Right kidney (tissue), 1 donor: ENCODE results near the gene SDK1.
A peak's percentile ranks its signal among the peaks of the same experiment; 100 is the strongest.

ENCODE experiments used
- DNase-seq: peaks from one replicate; pipeline ENCODE4 v3.0.0-alpha.2; 2016

SDK1 gene

DNA sequence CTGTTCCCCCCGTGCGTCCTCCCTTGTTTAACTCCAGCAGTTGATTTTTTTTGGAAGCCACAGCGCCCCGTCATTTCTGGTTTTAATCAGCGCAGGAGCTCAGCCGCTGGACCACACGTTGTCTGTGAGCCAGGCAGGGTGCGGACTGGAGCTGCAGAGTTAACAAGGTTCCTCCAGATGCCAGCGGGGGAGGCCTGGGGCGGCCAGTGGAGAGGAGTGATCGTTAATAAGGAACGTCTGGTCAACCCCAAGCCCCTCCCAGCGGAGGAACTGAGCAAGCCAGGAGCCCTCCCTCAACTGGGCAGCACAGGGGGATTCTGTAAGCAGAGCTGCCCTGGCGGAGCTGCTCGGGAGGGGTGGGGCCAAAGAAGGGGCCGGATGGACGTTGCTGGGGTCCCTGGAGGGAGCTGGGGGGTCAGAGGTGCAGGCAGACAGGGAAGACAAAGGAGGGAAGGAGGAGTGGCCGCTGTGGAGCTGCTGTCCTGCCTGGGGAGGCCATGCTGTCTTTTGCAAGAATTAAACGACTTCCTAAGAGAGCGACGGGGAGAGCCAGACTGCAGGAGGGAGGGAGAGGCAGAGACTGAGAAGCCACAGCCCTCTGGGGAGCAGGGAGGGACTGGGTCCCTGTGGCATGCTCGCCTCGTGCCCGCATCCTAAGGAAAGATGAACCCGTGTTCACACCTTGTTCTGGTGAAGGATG is 843.9 kb downstream of the SDK1 start:
- DNase-seq = peak; percentile 74

DNA sequence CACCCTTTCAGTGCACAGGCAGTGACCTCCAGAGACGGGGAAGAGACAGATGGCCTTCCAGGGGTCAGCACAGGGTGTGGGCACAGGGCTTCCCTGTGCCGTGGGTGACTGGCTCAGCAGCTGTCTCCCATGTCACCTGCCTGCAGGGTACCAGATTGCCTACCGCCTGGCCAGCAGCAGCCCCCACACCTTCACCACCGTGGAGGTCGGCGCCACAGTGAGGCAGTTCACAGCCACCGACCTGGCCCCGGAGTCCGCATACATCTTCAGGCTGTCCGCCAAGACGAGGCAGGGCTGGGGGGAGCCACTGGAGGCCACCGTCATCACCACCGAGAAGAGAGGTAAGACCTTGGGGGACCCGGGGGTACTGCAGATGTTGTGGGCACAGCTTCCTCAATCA is 844.5 kb downstream of the SDK1 start:
- DNase-seq = no peak

DNA sequence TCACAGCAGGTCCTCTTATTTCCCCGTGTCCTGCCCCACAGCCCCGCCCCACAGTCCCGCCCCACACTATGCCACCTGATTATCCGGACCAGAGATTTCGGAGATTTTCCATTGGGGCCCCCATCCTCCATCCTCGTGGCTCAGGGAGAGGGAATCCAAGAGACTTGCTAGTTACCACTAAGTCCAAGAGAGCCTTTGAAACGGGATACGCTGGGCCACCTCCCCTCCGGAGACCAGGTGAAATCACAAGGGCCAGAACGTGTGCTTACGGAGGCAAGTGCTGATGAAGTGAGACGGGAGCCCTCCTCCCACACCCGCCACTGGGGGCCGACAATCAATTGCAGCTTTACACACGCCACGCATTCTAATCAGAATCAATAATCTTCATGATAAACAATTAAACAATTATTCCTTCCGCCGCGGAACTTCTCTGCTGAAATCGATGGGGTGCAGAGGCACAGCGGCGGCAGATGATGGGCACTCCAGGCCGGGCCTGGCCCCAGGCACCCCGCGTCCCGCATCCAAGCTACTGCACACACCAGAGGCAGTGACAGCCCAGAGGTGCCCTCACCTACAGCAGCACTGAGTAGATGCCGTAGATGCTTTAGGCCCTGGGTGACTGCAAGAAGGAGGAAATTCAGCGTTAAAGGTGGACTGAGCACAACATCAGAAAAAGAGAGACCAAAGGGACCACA is 847.0 kb downstream of the SDK1 start:
- no peak for DNase-seq

DNA sequence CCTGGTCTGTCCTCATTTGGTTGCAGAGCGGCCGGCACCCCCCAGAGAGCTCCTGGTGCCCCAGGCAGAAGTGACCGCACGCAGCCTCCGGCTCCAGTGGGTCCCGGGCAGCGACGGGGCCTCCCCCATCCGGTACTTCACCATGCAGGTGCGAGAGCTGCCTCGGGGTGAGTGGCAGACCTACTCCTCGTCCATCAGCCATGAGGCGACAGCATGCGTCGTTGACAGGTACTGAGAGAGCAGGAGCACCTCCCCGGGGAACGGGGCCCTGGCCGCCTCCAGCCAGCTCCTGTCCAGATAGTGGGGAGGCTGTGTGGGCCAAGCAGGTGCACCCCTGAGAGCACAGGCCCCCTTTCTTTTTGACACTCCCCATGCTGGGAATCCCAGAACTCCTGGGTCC is 848.2 kb downstream of the SDK1 start:
- DNase-seq = no peak

DNA sequence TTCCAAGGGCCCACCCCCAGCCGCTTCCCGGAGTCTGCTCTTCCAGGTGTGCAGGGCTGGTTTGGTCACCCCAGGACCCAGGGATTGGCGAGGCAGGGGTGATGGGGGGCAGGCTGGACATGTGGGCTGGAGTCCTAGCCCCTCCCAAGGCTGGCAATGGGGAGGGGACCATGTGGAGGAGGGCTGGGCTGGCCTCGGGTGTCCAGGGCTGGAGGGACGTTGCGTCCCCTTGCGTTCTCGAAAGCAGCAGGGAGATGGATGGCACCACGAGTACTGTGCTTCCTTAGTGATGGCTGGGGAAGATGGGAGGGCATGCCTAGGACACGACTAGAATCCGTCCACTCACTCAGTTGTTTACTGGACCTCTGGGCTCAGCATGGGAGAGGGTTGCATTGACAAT is 848.6 kb downstream of the SDK1 start:
- no peak for DNase-seq

DNA sequence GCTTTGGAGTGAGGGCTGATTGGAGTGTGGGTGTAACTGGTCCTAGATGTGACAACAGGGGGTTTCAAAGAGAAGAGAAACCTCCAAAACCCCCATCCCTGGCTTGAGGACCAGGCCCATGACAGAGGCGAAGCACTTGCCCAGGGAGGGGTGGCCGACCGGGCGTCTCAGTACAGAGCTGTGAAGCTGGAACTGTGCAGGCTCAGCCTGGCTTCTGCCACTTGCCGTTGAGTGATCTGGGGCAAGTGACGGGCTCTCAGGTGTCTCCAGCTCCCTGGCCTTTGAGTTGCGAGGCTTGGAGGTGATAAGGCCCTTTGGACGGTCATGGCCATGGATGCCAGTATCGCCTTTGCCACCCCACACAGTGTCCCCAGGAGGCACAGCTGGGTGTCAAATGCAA is 849.7 kb downstream of the SDK1 start:
- no peak for DNase-seq

DNA sequence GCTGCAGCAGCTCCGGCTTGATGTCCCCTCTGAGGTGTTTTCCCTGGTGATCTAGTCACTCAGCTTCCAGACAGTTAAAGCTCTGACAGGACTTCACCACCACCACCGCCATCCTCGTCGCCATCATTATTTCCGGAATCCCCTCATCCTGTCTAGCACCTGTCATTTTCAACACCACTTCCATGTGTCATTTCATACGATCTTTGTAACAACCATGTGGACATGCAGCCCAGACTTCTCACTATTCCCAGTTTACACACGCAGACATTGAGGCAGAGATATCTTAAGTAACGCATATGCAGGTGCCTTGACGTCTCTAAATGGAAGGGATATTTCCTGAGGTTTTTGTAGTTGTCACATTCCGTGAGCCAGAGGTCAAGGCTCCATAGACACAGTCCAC is 850.5 kb downstream of the SDK1 start:
- no peak for DNase-seq

DNA sequence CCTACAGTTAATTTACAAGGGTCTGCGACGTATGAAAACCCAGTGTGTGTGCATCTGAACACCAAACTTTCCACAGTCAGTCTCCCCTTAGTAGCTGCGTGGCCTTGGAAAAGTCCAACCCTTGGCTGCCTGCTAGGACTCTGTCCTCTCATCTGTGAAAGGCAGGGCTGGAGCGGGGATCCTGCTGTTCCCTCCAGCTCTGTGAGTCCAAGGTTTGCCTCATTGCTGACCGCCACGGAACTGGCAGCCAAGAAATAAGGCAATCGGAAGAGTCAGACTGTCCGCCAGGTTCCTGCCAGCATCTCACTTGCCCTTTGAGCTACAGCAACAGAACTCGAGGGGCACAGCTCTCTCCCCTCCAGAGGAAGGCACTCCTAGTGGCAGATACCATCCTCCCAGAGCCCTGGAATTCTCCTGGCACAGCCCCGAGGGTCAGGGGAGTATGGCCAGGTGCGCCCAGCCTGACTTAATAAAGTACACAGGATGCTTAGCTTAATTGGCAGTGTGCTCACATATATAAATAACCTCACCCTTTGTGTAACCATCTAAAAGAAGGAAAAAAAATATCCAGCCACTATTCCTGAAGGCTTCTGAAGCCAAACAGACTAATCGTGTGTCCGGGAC is 851.0 kb downstream of the SDK1 start:
- DNase-seq = no peak

DNA sequence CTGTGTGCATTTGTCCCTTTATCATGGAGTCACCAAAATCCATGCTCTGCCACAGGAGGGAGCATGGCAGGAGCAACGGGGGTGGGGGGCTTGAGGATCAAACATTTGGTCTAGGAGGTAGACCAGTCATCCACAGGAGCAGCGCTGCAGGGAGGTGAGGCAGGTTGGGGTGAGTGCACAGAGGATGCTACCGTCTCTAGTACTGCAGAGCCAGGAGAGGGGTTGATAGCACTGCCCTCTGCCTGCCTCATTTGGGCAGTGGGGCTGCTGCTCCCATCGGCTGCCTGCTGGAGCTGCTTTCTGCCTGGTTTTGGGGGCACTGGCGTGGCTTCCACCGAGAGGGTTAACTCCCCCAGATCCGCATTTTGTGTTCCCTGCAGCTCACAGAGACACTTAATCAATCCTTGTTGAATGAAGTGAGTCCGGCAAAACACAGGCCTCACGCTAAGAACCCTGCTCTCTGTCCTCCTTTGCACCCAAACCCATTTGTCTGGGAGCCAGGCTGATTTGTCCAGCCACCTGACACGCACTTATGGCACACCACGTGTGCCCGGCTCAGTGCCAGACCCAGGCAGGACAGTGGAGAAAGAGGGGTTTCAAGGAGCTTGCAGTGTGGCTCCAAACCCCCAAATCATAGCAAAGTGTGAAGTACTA is 854.0 kb downstream of the SDK1 start:
- no peak for DNase-seq

DNA sequence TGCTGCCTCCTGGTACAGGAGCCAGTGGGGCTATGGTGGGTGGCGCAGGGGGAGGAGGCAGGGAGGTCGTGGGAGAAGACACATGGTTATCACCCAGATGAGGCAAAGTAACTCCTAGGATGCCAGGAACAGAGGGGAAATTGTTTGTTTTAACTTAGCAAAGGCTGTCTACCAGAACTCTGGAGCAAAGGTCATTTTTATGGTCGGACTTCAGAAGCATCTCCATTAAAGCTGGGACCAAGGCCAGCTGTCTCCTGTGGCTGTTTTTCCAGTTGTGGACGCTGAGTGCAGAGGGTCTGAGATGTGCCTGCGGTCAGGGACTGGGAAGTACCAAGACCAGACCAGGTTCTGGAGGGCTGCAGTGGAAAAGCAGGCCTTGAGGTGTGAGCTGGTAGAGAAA is 855.1 kb downstream of the SDK1 start:
- no peak for DNase-seq

DNA sequence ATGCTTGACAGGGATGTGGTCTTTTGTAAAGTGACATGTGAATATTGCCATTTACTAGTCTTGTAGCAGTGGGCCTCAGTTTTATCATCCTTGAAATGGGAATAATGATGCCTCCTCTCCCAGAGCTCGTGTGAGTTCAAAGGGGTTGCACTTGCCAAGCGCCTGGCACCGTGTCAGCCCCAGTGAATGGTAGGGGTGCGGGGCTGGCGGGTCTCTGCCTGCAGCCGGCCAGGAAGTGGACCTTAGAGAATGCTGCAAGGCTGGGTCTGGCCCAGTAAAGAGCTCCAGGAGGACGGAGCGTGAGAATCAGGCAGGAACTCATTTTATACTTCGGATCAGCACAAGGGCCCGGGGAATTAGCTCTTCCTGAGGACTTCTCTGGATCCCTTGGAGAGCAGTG is 856.6 kb downstream of the SDK1 start:
- DNase-seq = no peak

DNA sequence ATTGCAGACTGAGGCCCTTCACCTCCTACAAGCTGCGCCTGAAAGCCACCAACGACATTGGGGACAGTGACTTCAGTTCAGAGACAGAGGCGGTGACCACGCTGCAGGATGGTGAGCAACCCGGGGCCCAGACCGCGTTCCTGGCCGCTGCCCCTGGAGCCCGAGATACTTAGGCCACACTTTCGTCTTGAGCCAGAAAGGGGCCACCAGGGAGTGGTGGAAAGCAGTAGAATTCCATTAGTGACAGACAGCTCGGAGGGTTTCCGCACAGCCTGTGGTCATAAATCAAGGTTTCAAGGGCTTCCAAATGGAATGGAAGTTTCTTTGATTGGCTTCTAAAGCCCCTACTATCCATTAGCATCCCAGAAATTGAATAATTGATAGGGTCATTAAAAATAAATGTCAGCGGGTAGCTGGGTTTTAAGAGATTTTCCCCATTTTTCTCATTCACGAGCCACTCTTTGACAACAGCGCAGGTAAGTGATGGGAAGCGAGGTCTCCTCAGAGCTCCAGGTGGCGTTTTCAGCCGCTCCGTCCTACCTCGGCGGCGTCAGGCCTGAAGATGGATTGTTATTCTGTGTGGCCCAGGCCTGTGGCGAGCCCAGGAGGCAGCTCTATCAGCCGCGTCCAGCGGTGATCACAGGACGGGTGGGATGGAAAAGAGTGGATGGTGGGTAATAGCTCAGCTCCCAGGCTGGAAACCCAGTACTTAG is 857.5 kb downstream of the SDK1 start:
- DNase-seq = no peak

DNA sequence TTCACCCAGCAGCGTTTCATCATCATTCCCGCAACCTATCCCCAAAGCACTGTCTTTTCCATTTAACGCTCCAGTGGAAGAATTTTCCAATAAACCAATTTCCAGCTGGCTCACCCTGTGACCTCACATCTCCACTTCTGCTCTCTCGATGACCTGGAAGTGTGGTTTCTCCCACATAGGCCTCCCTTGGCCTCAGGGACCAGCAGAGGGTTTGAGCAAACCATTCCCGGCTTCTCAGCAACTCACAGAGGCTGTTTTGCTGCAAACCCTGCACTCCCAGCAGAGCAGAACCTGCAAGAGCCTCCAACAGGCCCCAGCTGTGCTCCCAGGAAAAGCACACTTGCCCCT is 858.1 kb downstream of the SDK1 start:
- no peak for DNase-seq

DNA sequence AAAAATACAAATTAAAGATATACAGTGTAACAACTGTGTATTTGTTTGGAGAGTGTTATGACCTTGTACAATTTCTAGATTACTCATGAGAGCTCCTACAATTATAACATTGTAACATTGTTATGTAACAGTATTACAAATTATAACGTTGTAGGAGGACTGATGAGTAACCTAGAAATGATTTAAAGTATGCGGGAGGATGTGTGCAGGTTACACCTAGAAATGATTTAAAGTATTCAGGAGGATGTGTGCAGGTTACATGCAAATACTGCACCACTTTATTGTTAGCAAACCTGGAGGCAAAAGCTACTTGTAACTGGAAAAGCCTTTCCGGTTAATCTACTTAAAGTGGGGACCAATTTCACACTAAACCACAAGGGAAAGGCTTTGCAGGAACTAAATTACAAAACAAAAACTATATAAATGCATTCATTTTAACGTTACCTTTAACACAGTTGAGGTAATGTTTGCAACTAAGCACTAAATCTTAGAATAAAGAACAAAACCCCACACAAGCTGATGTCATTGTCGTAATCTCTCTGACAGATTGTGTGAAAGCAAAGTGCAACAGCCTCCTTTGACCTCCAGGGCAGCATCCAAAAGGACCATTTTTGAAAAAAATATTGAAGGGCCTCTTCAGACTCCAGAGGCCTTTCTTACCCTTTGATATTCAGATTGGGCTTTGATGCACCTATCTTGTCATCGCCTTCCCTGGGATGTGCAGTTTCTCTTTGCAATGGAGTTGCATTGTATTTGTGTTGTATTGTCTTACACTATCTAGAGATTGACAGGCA is 858.9 kb downstream of the SDK1 start:
- no peak for DNase-seq

DNA sequence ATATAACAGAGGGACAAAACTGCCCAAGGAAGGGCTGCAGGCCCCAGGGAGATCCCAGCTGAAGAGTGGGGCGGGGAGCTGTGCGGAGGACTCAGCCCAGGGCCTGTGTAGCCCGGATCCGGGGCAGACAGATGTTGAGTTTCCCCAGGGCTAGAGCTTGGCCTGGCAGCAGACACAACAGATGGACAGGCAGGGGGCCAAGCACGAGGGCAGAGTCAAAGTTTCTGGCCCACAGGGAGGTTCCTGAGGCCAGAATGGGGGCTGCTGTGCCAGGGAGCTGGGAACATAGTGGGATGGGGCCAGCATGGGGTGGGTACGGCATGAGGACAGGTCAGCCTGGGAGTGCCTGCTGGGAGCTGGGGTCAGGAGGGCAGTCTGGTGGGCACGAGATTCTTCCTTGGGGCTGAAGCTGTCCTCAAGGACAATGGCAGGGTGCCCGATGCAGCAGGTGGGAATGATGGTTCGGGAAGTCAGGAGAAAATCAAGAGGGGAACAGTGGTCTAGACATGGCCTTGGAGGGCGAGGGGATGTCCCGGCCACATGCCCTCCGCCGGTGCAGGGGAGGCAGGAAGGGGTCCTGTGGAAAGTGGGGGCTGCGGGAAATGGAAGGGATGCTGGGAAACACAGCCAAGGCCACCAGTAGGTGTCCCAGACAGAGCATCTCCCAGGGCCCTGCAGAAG is 862.0 kb downstream of the SDK1 start:
- no peak for DNase-seq

DNA sequence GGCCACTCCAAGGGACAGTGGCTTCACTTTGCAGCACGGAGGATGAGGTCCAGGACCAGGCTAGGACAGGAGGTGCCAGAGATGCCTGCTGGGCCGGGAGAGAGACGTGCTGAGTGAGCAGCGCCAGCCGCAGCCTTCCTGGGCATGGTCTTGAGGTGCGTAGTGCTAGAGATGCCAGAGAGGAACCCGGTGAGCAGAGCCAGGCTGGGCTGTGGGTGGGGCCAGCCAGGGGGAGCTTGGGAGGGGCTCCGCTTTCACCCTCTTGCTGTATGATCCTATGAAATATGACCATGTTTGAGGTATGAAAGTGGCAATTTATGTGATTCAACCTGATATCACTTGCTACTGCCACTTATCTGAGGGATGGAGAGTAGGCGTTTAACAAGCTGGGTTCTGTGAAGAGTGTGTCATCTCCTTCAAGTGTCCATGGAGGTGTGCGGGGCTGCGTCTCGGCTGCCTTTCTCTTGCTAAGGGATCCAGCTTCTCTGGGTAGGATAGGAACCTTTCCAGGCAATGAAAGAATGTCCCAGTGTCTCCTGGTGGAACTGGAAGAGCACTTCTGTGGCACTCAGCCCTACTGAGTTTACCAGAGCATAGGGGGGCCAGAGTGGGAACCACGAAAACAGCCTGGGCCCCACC is 862.6 kb downstream of the SDK1 start:
- no peak for DNase-seq

DNA sequence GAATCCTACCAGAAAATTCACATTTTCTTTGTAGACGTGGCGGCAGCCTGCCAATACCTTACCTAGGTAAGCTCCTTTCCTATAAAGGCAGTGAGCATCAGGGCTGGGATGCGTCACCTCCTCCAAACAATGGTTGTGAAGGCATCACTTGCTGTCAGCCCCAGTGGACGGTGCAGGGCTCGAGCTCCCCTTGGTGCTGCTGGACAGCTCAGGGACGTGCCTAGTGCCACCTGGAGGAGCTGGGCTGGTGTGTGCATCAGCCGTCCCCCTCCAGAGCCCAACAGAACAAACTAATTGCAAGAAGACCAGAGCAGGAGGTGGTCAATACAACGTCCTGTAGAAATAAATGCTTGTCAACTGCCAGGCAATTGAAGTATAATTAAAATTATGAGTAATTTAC is 863.5 kb downstream of the SDK1 start:
- DNase-seq = no peak

DNA sequence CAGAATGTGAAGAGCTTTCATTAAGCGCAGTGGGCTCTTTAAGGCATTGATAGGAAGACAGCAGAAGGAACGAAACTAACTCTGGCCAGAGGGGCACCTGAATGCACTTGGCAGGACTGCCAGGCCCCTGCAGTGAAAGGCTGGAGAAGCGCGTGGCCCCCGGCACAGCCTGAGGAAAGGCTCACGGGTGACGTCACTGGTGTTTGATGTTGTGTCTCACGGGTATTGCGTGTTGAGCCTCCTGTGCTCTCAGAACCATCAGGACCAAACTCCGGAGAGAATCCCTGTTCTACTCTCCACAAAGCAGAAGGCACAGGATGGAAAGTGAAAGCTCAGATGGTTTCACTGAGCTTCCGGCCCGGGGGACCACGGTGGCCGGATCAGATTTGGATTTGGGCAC is 865.3 kb downstream of the SDK1 start:
- no peak for DNase-seq

DNA sequence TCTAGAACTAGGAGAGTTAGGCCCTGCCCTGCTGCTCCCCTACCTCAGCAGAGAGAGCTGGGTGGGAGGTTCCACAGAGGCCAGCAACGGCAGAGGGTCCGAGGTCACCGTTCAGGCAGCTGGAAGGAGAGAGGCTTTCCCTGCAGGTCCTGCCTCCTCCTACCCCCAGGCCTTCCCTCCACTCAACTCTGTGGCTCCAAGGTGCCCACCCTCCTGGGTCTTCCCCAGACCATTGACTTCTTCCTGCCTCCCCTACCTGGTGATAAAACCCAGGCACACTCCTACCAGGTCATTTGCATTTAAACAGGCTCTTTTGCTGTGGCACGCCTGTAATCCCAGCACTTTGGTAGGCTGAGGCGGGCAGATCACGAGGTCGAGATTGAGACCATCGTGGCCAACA is 865.8 kb downstream of the SDK1 start:
- no peak for DNase-seq

DNA sequence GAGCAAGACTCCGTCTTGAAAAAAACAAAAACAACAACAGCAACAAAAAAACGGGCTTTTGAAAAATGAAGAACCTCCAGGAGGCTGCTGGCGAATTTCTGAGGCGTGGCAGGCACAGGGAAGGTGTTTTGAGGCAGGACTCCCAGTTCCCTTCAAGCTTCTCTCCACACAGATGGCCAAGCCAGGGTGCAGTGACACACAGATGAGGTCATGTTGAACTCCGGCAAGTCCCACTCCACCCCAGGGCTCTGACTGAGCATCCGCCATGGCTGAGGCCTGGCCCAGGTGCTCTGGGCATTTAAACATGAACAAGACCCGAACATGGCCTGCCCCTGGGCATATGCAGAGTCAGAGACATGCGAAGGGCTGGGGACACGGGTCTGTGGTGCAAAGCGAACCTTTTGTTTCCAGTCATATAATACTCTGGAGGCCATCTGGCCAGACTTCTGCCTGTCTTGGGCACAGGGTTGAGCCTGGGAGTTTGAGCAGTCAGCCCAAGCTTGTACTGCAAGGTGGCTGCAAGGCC is 866.4 kb downstream of the SDK1 start:
- DNase-seq = no peak

DNA sequence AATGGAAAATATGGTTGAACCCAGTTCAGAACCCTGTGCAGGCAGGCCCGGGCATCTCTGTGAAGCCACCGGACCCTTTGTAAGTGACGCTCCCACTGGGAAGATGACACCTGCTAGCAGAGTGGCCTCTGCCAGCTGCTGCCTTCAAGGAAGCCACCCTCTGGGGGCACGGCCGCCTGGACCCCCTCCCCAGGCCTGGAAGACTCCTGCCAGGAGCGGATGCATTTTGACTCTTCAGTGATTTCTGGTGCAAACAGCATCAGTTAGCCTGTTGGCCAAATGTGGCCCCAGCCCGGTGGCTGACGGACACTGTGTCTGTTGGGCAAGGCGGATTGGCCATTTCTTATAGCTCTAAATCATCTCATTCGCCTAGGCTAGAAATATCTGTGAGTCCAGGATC is 867.0 kb downstream of the SDK1 start:
- DNase-seq = no peak
